ENCODE data around the gene SPSB4.

Gene SPSB4

GRCh38 chr3:141056751-141057171, 5.6 kb downstream of the SPSB4 start:
- Histone ChIP-seq H3K27me3 (ENCODE audit: control insufficient read depth, insufficient read depth, low read length) (peaks cover 8% of the 10 kb centered on the region), H3K4me1 (ENCODE audit: control insufficient read depth, insufficient read depth, low read length) (peaks cover 2% of the 10 kb centered on the region), H3K36me3 (ENCODE audit: control insufficient read depth, insufficient read depth, low read length) (no peaks in the 10 kb centered on the region), H3K9me3 (ENCODE audit: control insufficient read depth, insufficient read depth, low read length) (no peaks in the 10 kb centered on the region), H3K9ac (ENCODE audit: low read depth, low read length) (no peak overlapping the region), H3K4me3 (ENCODE audit: low read depth, low read length) (no peak overlapping the region)

DNA sequence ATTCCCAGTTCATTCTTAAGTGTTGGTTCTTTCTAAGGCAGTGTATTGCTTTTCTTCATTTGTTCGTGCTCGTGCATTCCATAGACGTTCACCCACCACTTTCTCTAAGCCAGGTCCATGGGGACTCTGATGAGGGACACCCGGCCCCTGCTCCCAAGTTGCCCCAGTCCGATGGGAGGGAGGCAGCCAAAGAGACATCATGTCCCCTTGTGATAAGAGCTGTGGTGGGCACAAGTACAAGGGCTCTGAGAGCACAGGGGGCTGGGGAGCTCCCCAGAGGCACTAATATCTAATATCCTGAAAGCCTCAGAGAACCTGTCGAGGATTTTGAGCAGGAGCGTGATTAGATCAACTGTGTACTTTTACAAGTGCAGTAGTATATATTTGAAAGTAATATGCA, 6.3 kb downstream of the SPSB4 start:
- H3K9ac ChIP-seq (ENCODE audit: low read depth, low read length), result no peak overlapping the region
- H3K36me3 ChIP-seq (ENCODE audit: control insufficient read depth, insufficient read depth, low read length), result no peaks in the 10 kb centered on the region
- H3K27me3 ChIP-seq (ENCODE audit: control insufficient read depth, insufficient read depth, low read length), result peaks cover 3% of the 10 kb centered on the region
- H3K4me1 ChIP-seq (ENCODE audit: control insufficient read depth, insufficient read depth, low read length), result peaks cover 2% of the 10 kb centered on the region
- no peak overlapping the region for H3K4me3 ChIP-seq (ENCODE audit: low read depth, low read length)
- no peaks in the 10 kb centered on the region for H3K9me3 ChIP-seq (ENCODE audit: control insufficient read depth, insufficient read depth, low read length)

- Histone ChIP-seq H3K4me3 (ENCODE audit: low read depth, low read length) (no peak overlapping the region), H3K4me1 (ENCODE audit: control insufficient read depth, insufficient read depth, low read length) (peaks cover under 1% of the 10 kb centered on the region), H3K9me3 (ENCODE audit: control insufficient read depth, insufficient read depth, low read length) (no peaks in the 10 kb centered on the region), H3K36me3 (ENCODE audit: control insufficient read depth, insufficient read depth, low read length) (no peaks in the 10 kb centered on the region), H3K27me3 (ENCODE audit: control insufficient read depth, insufficient read depth, low read length) (peaks cover 2% of the 10 kb centered on the region), H3K9ac (ENCODE audit: low read depth, low read length) (no peak overlapping the region)
Measured at GRCh38 chr3:141057946-141058800, 7.0 kb downstream of the SPSB4 start.

DNA sequence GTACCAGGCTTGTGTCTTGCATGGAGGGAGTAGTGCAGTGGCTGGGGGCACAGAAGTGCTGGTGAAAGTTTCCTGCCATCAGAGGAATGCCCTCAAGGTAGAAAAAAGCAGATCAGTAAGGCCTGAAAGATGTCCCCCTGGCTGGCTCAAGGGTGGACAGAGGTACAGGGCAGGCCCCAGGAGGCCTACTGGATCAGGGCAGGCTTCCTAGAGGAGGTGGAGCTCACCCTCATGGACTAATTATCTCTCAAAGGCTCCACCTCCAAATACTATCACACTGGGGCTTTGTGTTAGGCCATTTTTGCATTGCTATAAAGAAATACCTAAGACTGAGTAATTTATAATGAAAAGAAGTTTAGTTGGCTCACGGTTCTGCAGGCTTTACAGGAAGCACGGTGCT, 7.8 kb downstream of the SPSB4 start:
- H3K4me1 ChIP-seq (ENCODE audit: control insufficient read depth, insufficient read depth, low read length), result no peaks in the 10 kb centered on the region
- no peaks in the 10 kb centered on the region for H3K36me3 ChIP-seq (ENCODE audit: control insufficient read depth, insufficient read depth, low read length)
- H3K4me3 ChIP-seq (ENCODE audit: low read depth, low read length), result no peak overlapping the region
- no peak overlapping the region for H3K9ac ChIP-seq (ENCODE audit: low read depth, low read length)
- no peaks in the 10 kb centered on the region for H3K9me3 ChIP-seq (ENCODE audit: control insufficient read depth, insufficient read depth, low read length)
- H3K27me3 ChIP-seq (ENCODE audit: control insufficient read depth, insufficient read depth, low read length), result no peaks in the 10 kb centered on the region

DNA sequence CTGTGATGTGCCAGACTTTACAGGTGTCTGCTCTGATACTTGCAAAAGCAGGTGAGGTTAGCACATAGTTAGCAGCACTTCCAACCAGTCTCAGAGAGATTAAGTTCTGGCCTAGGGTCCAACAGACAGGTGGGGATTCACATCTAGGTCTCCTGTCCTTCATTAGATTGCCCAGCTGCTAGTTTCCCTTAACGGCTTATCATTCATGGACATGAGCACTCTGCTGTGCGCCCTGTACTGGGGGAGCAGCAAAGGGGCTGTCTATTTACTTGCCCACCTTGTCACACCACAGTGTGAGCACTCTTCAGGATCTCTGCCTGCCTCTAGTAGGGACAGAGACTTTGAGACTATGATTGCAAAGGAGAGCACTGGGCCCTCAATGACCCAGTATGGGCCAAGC, 8.7 kb downstream of the SPSB4 start:
- no peak overlapping the region for H3K9ac ChIP-seq (ENCODE audit: low read depth, low read length)
- H3K4me1 ChIP-seq (ENCODE audit: control insufficient read depth, insufficient read depth, low read length), result no peaks in the 10 kb centered on the region
- H3K36me3 ChIP-seq (ENCODE audit: control insufficient read depth, insufficient read depth, low read length), result no peaks in the 10 kb centered on the region
- no peaks in the 10 kb centered on the region for H3K27me3 ChIP-seq (ENCODE audit: control insufficient read depth, insufficient read depth, low read length)
- no peaks in the 10 kb centered on the region for H3K9me3 ChIP-seq (ENCODE audit: control insufficient read depth, insufficient read depth, low read length)
- H3K4me3 ChIP-seq (ENCODE audit: low read depth, low read length), result no peak overlapping the region

DNA sequence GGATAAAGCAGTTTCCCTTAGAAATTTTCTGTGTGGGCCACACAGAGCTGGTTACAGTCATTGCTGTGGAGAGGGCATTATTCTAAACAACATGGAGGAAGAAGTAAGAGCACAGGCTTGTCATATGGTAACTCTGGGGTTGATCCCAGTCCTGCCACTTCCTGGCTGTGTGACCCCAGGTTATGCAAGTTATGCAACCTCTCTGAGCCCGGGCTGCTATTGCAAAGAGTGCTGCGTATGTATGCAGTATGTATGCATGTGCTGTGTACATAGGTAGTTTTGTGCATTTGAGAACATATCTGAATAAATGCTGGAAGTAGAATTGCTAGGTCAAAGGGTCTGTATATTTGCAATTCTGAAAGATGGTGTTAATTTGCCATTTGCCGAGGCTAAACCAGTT, 9.2 kb downstream of the SPSB4 start:
- no peaks in the 10 kb centered on the region for H3K4me1 ChIP-seq (ENCODE audit: control insufficient read depth, insufficient read depth, low read length)
- H3K9me3 ChIP-seq (ENCODE audit: control insufficient read depth, insufficient read depth, low read length), result no peaks in the 10 kb centered on the region
- no peaks in the 10 kb centered on the region for H3K36me3 ChIP-seq (ENCODE audit: control insufficient read depth, insufficient read depth, low read length)
- no peak overlapping the region for H3K9ac ChIP-seq (ENCODE audit: low read depth, low read length)
- H3K4me3 ChIP-seq (ENCODE audit: low read depth, low read length), result no peak overlapping the region
- no peaks in the 10 kb centered on the region for H3K27me3 ChIP-seq (ENCODE audit: control insufficient read depth, insufficient read depth, low read length)

- peaks cover 4% of the 10 kb centered on the region for H3K36me3 ChIP-seq (ENCODE audit: control insufficient read depth, insufficient read depth, low read length)
- no peak overlapping the region for H3K4me3 ChIP-seq (ENCODE audit: low read depth, low read length)
- H3K4me1 ChIP-seq (ENCODE audit: control insufficient read depth, insufficient read depth, low read length), result no peaks in the 10 kb centered on the region
- no peak overlapping the region for H3K9ac ChIP-seq (ENCODE audit: low read depth, low read length)
- H3K9me3 ChIP-seq (ENCODE audit: control insufficient read depth, insufficient read depth, low read length), result no peaks in the 10 kb centered on the region
- no peaks in the 10 kb centered on the region for H3K27me3 ChIP-seq (ENCODE audit: control insufficient read depth, insufficient read depth, low read length)
Measured at GRCh38 chr3:141063831-141064230, 12.7 kb downstream of the SPSB4 start.

- no peaks in the 10 kb centered on the region for H3K4me1 ChIP-seq (ENCODE audit: control insufficient read depth, insufficient read depth, low read length)
- H3K9ac ChIP-seq (ENCODE audit: low read depth, low read length), result no peak overlapping the region
- H3K36me3 ChIP-seq (ENCODE audit: control insufficient read depth, insufficient read depth, low read length), result peaks cover 4% of the 10 kb centered on the region
- no peak overlapping the region for H3K4me3 ChIP-seq (ENCODE audit: low read depth, low read length)
- H3K27me3 ChIP-seq (ENCODE audit: control insufficient read depth, insufficient read depth, low read length), result peaks cover 2% of the 10 kb centered on the region
- no peaks in the 10 kb centered on the region for H3K9me3 ChIP-seq (ENCODE audit: control insufficient read depth, insufficient read depth, low read length)
Measured at GRCh38 chr3:141064255-141064926, 13.2 kb downstream of the SPSB4 start.

DNA sequence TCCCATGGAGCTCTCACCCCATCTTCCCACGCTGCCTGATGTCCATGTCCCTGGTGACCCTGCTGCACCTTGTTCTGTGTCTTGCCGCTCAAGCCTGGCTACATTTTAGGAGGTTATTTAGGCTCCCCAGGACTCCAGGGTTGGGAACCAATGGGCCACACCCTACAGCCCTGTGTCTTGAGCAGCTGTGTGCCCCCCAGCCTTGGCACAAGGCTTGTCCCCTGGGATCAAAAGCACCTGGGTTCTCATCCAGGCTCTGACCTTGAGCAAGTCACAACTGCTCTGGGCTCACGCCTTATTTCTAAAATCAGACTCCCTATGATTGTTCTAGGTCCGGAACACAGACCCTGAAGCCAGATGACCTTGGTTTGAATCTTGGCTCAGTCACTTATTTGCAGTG, 14.1 kb downstream of the SPSB4 start:
- no peak overlapping the region for H3K9ac ChIP-seq (ENCODE audit: low read depth, low read length)
- H3K27me3 ChIP-seq (ENCODE audit: control insufficient read depth, insufficient read depth, low read length), result peaks cover 2% of the 10 kb centered on the region
- peaks cover 3% of the 10 kb centered on the region for H3K4me1 ChIP-seq (ENCODE audit: control insufficient read depth, insufficient read depth, low read length)
- no peak overlapping the region for H3K4me3 ChIP-seq (ENCODE audit: low read depth, low read length)
- no peaks in the 10 kb centered on the region for H3K9me3 ChIP-seq (ENCODE audit: control insufficient read depth, insufficient read depth, low read length)
- peaks cover 4% of the 10 kb centered on the region for H3K36me3 ChIP-seq (ENCODE audit: control insufficient read depth, insufficient read depth, low read length)

- H3K4me1 ChIP-seq (ENCODE audit: control insufficient read depth, insufficient read depth, low read length), result peaks cover 9% of the 10 kb centered on the region
- no peak overlapping the region for H3K4me3 ChIP-seq (ENCODE audit: low read depth, low read length)
- no peak overlapping the region for H3K9ac ChIP-seq (ENCODE audit: low read depth, low read length)
- H3K27me3 ChIP-seq (ENCODE audit: control insufficient read depth, insufficient read depth, low read length), result peaks cover 2% of the 10 kb centered on the region
- no peaks in the 10 kb centered on the region for H3K9me3 ChIP-seq (ENCODE audit: control insufficient read depth, insufficient read depth, low read length)
- H3K36me3 ChIP-seq (ENCODE audit: control insufficient read depth, insufficient read depth, low read length), result peaks cover 4% of the 10 kb centered on the region
Measured at GRCh38 chr3:141065841-141066805, 15.0 kb downstream of the SPSB4 start.

DNA sequence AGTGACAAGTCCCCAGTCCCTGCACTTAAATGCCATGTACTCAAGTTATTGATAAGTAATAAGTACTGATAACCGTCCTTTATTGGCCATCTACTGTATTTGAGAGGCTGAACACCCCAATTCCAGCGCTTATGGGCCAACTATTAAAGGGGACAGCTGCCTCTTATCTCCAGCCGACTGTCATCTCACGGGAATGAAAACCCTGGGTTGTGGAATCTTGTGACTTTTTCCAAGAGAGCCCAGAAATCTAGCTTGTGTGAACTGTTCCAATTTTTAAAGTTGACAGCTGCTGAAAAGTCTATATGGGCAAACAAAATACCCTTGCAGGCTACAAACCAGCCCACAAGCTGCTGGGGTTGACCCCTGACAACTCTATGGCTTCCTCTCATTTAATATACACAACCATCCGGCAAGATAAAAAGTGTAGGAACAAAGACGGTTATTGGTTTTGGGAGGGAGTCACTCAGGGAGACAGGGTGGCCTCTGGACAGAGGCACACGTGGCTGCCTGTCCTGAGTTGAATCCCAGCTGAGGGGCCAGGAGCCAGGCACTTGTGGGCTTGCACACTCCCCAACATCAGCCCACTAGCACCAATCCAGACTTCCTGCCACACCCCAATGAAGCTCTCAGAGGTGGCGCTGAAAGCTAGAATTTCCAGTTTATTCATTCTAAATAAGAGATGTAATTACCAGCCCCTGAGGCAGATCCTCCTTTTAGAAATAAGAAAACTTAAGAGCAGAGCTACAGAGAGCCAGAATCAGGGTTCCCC, 16.2 kb downstream of the SPSB4 start:
- Histone ChIP-seq H3K4me3 (ENCODE audit: low read depth, low read length) (no peak overlapping the region), H3K36me3 (ENCODE audit: control insufficient read depth, insufficient read depth, low read length) (peaks cover 4% of the 10 kb centered on the region), H3K4me1 (ENCODE audit: control insufficient read depth, insufficient read depth, low read length) (peaks cover 21% of the 10 kb centered on the region), H3K9ac (ENCODE audit: low read depth, low read length) (no peak overlapping the region), H3K27me3 (ENCODE audit: control insufficient read depth, insufficient read depth, low read length) (peaks cover 2% of the 10 kb centered on the region), H3K9me3 (ENCODE audit: control insufficient read depth, insufficient read depth, low read length) (no peaks in the 10 kb centered on the region)

All from iPS-15b (cell line).